Vagina (tissue), 2 donors: ENCODE results near the gene PTPRD. TPM values are rescaled to one million over a fixed set of nuclear protein-coding genes. Genes with fewer than 3 reads are reported as not detected.

ENCODE experiments used
- DNase-seq, 2 donors: peaks; one replicate each; pipeline ENCODE4 v3.0.0-alpha.2; 2017; ENCODE audit errors: extremely low spot score in 2 of 2
- H3K27ac ChIP-seq: fragments of 200-600 bp; sonication (generic); one replicate; pipeline ENCODE4 v1.5.1; 2019
- H3K27me3 ChIP-seq: fragments of 200-600 bp; sonication (generic); one replicate; pipeline ENCODE4 v1.5.1; 2019
- H3K36me3 ChIP-seq, 2 donors: fragments of 200-600 bp; sonication (generic); one replicate each; pipeline ENCODE4 v1.5.1; 2017 to 2019
- H3K4me1 ChIP-seq: fragments of 200-600 bp; sonication (generic); one replicate; pipeline ENCODE4 v1.5.1; 2019
- H3K4me3 ChIP-seq, 2 donors: fragments of 200-600 bp; sonication (generic); 1 replicate in 1 of 2; 2 replicates in 1 of 2; pipeline ENCODE4 v1.5.1; 2016 to 2019
- H3K9me3 ChIP-seq: fragments of 200-600 bp; sonication (generic); one replicate; pipeline ENCODE4 v1.5.1; 2019
- POLR2A ChIP-seq, 2 donors: fragments of 450-650 bp; IDR thresholded peaks; one replicate each; pipeline ENCODE4 v1.6.1; 2017; ENCODE audit warnings: antibody characterized with exemption in 2 of 2, mild to moderate bottlenecking in 2 of 2, moderate library complexity in 2 of 2
- POLR2AphosphoS5 ChIP-seq, 2 donors: sonication (generic); formaldehyde crosslinking; IDR thresholded peaks; one replicate each; pipeline ENCODE4 v1.9.0; 2017; ENCODE audit warnings: antibody characterized with exemption in 2 of 2, mild to moderate bottlenecking in 2 of 2, low read depth in 1 of 2; ENCODE audit not compliant: insufficient read depth in 1 of 2
- intact Hi-C: fragments of 100-400 bp; cut with DNase I; formaldehyde crosslinking; loops from one replicate; pipeline ENCODE4 v1.15.1; 2023
- total RNA-seq: library from RNA; depleted of rRNA; stranded (reverse); fragments of >200 nt; gene quantifications from one replicate; pipeline ENCODE4 v1.2.3, GENCODE V29; 2016
- TF ChIP-seq, protein P1 (sequence below), 3 experiments: fragments of 450-650 bp in 2 of 3; fragments of 200-600 bp in 1 of 3; sonication (generic) in 1 of 3; IDR thresholded peaks; one replicate each; pipeline ENCODE4 v1.5.1; 2017 to 2019; ENCODE audit warnings: antibody characterized with exemption in 3 of 3, mild to moderate bottlenecking in 2 of 3, moderate library complexity in 2 of 3

Gene PTPRD
- total RNA-seq, 1 donor from 2014 or later = 10.3 TPM

DNA sequence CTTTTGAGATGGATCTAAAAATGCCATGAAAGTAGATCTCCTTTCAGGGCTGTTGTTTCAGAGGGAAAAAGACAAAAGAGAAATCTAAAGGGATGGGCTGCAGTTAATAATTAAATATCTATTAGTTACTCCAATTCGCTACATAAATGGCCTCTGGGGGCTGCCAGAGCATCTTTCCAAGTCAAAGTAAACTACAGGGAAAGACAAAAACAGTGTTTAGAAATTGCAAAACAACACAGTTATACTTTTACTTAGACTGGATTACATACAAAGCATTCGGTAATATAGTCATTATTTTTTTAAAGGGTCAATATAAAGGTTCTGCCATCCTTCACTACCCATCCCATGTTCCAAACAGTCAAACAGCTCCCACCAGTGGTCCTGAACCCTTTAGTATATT is 1959.7 kb downstream of the PTPRD start:
- Histone ChIP-seq H3K4me3 (no peak overlapping the region), H3K27ac (no peak overlapping the region), H3K36me3 (no peaks in the 10 kb centered on the region), H3K4me1 (no peaks in the 10 kb centered on the region), H3K27me3 (no peaks in the 10 kb centered on the region), H3K9me3 (no peaks in the 10 kb centered on the region)
- no peak for DNase-seq
- TF ChIP-seq POLR2A (IDR thresholded peaks at IDR 0.05) (no peak), POLR2AphosphoS5 (IDR thresholded peaks at IDR 0.05; ENCODE audit: insufficient read depth in 1 of 2, low read depth in 1 of 2) (no peak)
- TF ChIP-seq, protein P1, sequence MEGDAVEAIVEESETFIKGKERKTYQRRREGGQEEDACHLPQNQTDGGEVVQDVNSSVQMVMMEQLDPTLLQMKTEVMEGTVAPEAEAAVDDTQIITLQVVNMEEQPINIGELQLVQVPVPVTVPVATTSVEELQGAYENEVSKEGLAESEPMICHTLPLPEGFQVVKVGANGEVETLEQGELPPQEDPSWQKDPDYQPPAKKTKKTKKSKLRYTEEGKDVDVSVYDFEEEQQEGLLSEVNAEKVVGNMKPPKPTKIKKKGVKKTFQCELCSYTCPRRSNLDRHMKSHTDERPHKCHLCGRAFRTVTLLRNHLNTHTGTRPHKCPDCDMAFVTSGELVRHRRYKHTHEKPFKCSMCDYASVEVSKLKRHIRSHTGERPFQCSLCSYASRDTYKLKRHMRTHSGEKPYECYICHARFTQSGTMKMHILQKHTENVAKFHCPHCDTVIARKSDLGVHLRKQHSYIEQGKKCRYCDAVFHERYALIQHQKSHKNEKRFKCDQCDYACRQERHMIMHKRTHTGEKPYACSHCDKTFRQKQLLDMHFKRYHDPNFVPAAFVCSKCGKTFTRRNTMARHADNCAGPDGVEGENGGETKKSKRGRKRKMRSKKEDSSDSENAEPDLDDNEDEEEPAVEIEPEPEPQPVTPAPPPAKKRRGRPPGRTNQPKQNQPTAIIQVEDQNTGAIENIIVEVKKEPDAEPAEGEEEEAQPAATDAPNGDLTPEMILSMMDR (IDR thresholded peaks at IDR 0.05) = no peak
- intact Hi-C loops = no loop called here

DNA sequence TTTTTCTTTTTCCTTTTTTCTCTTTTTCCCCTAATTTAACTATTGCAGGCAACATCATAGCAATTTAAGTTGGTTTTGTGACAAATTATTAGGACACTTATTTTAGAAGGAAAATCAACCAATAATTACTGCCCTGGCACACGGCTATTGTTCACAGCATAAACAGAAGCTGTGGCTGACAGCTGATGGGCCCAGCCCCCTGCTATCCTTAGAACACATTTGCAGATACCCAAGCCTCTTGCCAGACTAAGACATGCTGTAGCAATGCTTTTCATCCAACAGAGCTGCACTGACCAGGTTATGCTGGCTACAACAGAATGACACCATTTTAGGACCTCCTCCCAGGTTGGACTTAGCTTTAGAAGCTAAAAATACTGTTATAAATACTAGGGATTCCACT is 1960.5 kb downstream of the PTPRD start:
- Histone ChIP-seq H3K27me3 (no peaks in the 10 kb centered on the region), H3K27ac (no peak overlapping the region), H3K36me3 (no peaks in the 10 kb centered on the region), H3K4me1 (no peaks in the 10 kb centered on the region), H3K9me3 (no peaks in the 10 kb centered on the region), H3K4me3 (no peak overlapping the region)
- intact Hi-C loops = no loop called here
- TF ChIP-seq POLR2A (IDR thresholded peaks at IDR 0.05) = no peak
- TF ChIP-seq, protein P1 (IDR thresholded peaks at IDR 0.05) = no peak
- no peak for TF ChIP-seq POLR2AphosphoS5 (IDR thresholded peaks at IDR 0.05; ENCODE audit: insufficient read depth in 1 of 2, low read depth in 1 of 2)
- DNase-seq = no peak

DNA sequence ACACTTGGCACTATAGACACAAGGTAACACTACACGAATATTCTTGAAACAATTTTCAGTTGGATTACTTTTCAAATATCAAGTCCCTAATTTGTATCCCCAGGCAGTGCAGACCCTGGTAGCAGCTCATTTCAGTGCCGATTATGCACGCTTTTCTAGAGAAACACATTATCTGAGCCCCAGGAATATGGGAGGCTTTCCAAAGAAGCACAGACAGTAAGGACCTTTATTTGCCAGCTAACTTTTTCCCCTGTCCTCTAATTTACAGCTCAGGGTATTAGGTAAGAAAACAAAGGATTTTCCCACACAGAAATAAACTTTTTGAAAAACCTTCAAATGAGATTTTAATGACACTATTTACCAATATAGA is 1961.0 kb downstream of the PTPRD start:
- no peaks in the 10 kb centered on the region for H3K9me3 ChIP-seq
- no peaks in the 10 kb centered on the region for H3K4me1 ChIP-seq
- TF ChIP-seq POLR2A (IDR thresholded peaks at IDR 0.05) = no peak
- no peak for TF ChIP-seq POLR2AphosphoS5 (IDR thresholded peaks at IDR 0.05; ENCODE audit: insufficient read depth in 1 of 2, low read depth in 1 of 2)
- TF ChIP-seq, protein P1 (IDR thresholded peaks at IDR 0.05) = no peak
- H3K36me3 ChIP-seq = no peaks in the 10 kb centered on the region
- no peak overlapping the region for H3K27ac ChIP-seq
- H3K4me3 ChIP-seq = no peak overlapping the region
- no peaks in the 10 kb centered on the region for H3K27me3 ChIP-seq
- intact Hi-C loops = no loop called here
- no peak for DNase-seq

DNA sequence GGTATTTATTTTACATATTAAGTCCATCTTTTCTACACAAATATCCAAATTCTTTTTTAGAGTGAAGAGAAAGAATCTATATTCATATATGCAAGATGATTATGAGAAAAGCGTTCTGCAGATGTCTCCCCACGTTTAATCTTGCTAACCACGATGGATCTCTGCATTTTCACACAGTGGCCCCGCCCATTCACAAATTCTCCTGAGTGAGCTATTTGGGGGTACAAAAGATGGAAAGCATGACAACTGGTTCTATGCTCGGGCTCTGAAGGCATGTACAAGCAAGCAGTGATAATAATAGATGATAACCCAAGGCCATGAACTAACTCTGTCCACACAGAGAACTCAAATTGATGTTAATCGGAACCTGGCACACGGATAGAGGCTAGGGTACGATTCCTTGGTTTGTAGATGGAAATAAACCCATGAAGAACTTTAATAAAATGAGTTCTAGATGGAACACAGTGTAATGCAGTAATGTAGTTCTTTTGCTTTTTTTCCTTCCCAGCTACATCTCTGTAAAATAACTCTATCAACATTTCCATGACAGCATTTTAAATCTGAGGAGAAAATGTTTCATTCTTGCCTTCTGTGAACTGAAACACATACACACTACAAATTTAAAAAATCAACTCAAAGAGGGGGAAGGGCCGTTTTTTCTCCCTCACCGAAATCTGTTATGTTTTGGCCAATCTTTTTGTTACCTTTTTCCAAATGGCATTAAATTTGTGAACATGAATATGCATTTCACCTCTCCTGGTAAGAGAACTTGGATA is 1961.5 kb downstream of the PTPRD start:
- Histone ChIP-seq H3K4me1 (no peaks in the 10 kb centered on the region), H3K4me3 (no peak overlapping the region), H3K36me3 (no peaks in the 10 kb centered on the region), H3K27ac (no peak overlapping the region), H3K9me3 (no peaks in the 10 kb centered on the region), H3K27me3 (no peaks in the 10 kb centered on the region)
- TF ChIP-seq POLR2A (IDR thresholded peaks at IDR 0.05) (no peak), POLR2AphosphoS5 (IDR thresholded peaks at IDR 0.05; ENCODE audit: insufficient read depth in 1 of 2, low read depth in 1 of 2) (no peak)
- TF ChIP-seq, protein P1 (IDR thresholded peaks at IDR 0.05) = no peak
- DNase-seq = no peak
- intact Hi-C loops = no loop called here

DNA sequence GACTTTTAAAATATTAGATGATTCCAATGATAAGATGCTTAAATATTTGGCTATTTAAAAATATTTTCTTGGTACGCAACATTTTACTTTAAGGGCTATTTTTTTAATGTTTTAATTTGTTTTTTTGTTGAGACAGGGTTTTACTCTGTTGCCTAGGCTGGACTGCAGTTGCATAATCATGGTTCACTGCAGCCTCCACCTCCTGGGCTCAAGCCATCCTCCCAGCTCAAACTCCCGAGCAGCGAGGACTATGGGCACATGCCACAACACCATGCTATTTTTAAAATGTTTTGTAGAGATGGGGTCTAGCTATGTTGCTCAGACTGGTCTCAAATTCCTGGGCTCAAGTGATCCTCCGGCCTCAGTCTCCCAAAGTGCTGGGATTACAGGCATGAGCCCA is 1963.0 kb downstream of the PTPRD start:
- Histone ChIP-seq H3K4me3 (no peak overlapping the region), H3K36me3 (no peaks in the 10 kb centered on the region), H3K4me1 (no peaks in the 10 kb centered on the region), H3K27ac (no peak overlapping the region), H3K9me3 (no peaks in the 10 kb centered on the region), H3K27me3 (no peaks in the 10 kb centered on the region)
- intact Hi-C loops = no loop called here
- TF ChIP-seq, protein P1 (IDR thresholded peaks at IDR 0.05) = no peak
- no peak for TF ChIP-seq POLR2AphosphoS5 (IDR thresholded peaks at IDR 0.05; ENCODE audit: insufficient read depth in 1 of 2, low read depth in 1 of 2)
- no peak for TF ChIP-seq POLR2A (IDR thresholded peaks at IDR 0.05)
- no peak for DNase-seq
